GM04503 (cell line): ENCODE measurements around the gene ERBB2.
A peak's percentile ranks its signal among the peaks of the same experiment; 100 is the strongest.
"Not testable (repeated sequence)": the region's sequence is repeated elsewhere in the genome, so short reads cannot be mapped to it uniquely, and the experiment has no call there.

Source experiments
- DNase-seq: peaks from one replicate; pipeline ENCODE4 v3.0.0-alpha.2; 2012; ENCODE audit warnings: low read depth

ERBB2 gene

DNA sequence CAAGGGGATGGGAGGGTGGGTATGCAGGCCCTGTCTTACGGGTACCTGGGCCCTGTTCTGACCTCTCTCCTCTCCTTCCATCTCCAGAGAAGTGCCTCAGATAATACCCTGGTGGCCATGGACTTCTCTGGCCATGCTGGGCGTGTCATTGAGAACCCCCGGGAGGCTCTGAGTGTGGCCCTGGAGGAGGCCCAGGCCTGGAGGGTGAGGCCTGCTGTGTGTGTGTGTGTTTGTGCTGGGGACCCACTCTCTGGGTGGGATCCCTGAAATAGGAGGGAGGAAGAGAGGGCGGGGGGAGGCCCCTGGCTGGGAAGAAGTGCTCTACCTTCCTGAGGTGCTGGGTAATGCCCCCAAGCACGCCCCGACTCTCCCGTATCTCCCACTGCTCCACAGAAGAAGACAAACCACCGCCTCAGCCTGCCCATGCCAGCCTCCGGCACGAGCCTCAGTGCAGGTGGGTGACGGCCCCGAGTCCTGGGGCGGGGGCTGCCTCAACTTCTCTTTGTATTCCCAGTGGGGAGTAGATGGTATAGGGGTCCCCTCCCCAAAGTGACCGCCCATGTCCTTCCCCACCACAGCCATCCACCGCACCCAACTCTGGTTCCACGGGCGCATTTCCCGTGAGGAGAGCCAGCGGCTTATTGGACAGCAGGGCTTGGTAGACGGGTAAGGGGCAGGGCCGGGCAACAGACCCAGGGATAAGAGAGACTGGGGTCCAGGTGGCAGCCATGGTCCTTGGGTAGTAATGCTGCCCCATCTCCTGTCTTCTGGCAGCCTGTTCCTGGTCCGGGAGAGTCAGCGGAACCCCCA lies 45.7 kb downstream of the ERBB2 start:
- no peak for DNase-seq

DNA sequence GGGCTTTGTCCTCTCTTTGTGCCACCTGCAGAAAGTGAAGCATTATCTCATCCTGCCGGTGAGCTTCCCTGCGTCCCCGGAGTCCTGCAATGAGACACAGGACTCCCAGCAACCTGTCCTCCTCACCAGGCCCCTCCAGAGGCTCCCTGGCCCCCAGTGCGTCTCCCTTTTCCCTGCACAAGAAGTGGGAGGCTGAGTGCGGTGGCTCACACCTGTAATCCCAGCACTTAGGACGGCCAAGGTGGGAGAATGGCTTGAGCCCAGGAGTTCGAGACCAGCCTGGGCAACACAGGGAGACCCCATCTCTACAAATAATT lies 46.2 kb downstream of the ERBB2 start:
- DNase-seq, result no peak

DNA sequence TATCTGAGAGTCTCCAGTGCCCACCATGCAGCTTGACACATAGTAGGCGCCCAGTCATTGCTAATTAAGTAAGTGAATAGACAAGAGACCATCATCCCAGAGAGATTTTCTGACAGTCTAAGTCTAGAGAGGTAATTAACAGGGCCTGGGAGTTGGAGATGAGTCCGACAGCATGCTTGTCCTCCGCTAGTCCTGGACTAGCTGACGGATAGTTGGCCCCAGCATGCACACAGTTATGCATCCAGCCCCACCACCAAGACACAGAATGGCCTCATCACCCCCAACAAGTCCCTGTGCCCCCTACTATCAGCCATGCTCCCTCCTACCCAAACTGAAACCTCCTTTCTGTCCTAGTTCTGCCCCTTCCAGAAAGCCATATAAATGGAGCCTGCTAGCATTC lies 47.9 kb downstream of the ERBB2 start:
- no peak for DNase-seq

DNA sequence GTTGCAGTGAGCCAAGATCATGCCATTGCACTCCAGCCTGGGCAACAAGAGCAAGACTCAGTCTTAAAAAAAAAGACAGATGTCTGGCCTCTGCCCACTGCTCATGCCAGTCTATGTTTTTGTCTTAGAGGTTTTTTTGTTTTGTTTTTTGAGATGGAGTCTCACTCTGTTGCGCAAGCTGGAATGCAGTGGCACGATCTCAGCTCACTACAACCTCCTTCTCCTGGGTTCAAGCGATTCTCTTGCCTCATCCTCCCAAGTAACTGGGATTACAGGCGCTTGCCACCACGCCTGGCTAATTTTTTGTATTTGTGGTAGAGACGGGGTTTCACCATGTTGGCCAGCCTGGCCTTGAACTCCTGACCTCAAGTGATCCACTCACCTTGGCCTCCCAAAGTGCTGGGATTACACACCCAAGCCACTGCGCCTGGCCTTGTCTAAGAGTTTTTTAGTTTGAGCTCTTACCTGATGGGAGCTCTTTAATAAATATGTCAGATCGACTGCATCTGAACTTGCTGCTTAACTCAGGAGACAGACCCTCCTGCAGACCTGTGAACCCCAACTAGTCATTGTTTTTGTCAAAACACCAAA lies 48.7 kb downstream of the ERBB2 start:
- DNase-seq, result not testable (repeated sequence)

DNA sequence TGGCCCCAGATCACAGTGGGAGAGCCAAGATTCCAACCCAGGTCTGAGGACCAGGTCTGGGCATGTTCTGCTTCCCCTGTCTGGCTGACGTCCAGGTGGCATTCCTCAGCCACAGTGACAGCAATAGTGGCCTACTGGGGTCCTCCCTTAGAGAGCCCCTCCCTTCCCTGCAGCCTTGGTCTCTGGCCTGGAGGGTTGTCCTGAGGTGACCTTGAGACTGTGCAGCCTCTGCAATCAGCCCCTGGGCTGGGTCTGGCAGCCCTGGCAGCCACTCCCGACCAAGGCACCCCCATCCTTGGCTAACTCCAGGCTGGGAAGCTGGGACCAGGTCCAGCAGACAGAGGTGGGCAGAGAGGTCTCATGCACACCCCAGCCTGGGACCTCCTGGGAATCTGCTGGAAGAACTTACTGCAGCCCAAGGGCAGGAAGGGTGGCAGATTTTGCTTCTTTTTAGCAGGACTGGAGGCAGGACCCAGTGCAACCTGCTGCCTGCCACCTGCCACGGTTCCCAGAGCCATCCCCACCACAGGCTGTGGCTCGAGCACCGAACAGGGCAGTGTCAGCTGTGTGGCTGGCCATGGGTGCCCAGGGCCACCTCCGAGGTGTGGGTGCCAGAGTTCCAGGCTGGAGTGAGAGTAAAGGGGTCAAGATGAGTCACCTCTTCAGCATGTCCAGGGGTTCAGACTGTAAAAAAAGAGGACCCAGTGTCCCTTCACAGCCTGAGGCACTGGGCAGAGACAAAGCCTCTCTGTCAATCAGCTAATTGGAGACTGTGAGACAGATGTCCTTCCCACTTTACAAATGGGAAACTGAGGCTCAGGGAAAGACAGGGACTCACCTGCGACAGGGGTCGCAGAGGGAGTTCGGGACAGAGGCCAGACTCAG lies 50.5 kb downstream of the ERBB2 start:
- DNase-seq, result no peak

DNA sequence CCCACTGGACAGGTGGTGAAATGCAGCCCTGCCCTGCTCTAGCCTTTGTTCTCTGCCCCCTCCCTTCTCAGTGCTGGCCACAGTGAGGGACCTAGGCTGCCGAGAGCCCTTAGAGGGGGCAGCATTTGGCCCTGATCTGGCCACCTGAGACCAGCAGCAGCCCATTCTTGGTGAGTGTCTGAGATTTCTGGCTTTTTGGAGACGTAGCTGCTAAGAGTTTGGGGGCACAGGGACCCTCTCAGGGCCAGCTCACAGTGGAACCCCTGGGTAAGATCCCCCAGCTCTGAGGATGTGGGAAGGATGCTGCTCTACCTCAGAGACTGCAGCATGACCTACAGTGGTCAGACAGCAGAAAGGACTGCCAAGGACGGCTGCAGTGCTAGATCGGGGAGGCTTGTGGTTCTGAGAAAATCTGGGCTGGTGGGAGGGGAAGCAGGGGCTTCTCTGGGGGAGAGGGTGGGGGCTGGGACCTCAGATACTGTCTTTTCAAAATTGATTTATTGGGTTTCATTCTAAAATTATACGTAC lies 51.2 kb downstream of the ERBB2 start:
- no peak for DNase-seq

DNA sequence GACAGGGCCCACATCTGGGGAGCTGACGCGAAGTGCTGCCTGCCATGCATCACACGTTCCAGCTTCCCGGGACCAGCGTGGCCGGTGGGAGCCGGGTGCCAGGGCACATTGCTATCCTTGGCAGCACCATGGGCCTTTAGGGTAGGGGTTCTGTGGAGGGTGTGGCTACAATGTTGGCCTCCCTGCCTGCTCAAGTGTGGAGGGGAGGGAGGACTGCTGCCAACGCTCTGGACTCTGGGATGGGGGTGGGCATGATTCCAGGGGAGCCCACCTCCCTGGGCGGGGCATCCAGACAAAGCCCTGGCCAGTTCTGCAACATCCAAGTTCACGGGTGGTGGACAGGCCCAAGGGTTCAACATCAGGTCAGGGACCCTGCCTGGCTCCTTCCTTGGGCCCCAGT lies 51.8 kb downstream of the ERBB2 start:
- no peak for DNase-seq

DNA sequence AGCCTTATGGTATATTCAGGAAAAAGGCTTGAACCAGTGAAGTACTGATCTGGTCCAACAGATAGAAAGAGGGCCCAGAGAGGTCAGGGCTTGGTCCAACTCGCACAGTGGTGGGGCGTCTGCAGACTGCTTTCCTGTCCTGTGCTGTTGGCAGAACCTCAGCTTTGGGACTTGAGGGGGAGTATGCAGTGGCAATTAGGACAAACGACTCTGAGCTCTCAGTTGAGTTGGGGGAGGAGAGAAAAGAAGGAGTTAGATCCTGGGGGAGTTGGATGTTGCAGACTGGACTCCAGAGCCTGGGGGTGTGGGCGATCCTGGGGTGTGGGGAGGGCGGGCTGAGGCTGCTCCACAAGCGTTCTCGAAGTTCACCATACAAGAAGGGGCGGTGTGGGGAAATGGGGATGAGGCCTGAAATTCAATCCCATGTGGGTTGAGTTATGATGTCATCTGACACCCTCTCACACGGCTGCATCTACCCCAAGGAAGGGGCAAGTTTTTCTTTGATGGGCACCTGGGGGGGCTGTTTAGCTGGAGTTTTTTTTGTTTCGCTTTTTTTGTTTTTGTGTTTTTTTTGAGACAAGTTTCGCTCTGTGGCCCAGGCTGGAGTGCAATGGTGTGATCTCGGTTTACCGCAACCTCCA lies 52.5 kb downstream of the ERBB2 start:
- DNase-seq, result no peak

DNA sequence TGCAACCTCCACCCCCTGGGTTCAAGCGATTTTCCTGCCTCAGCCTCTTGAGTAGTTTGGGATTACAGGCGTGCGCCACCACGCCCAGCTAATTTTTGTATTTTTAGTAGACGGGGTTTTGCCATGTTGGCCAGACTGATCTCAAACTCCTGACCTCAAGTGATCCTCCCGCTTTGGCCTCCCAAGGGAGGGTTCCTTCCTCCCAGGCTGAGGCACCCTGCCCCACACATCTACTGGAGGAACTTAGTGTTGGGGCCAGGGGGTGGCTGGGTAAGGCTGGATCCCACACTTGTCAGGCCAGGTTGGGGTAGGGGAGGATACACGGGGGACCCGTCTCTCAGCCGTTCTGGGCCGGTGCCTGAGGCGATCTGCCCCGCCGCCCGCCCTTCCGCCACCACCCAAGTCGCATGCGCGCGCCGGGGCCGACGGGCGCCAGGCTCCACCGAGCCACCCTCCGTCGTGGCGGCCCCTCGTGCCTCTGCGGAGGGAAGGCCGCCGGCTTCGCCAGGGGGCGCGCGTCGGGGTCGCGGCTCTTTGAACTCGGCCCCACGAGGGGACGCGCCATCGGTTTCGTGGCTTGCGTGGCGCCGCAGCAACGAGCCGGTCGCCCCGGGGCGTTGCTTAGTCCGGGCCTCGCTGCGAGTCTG lies 53.8 kb downstream of the ERBB2 start:
- no peak for DNase-seq

DNA sequence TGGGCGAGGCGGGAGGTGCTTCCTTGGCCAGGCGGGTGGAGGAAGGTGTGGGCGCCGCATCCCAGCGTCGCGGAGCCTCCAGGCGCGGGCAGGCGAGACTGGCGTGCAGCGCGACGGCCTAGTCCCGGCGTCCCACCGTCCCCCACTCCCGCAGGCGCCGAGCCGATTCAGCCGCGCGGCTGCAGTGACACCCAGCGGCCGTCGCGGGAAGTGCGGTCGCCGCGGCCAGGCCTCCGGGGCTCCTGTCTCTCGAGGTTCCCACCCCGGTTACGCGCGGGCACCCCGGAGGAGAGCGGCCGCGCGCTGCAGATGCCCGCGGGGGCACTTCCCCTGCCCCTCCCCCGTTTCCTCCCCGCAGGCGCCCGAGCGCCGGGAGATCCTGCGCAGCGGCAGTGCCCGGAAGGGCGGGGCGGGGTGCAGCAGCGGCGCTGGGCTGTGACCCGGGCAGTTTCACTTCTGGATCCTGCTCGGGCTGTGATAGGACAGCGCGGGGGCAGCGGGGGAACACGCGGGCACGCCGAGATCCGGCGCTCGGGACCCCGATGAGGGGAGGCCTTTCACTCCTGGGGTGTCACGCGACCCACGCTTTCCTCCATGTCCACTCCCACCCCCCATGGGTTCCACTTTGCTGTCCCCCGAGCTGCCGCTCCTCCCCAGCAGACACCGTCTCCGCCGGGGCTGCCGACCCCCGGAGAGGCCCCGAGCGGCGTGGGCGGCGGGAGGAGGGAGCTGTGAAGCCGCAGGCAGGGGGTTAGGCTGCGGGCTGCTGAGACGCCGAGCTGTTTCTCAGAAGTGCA lies 54.5 kb downstream of the ERBB2 start:
- DNase-seq, result peak; percentile 57

DNA sequence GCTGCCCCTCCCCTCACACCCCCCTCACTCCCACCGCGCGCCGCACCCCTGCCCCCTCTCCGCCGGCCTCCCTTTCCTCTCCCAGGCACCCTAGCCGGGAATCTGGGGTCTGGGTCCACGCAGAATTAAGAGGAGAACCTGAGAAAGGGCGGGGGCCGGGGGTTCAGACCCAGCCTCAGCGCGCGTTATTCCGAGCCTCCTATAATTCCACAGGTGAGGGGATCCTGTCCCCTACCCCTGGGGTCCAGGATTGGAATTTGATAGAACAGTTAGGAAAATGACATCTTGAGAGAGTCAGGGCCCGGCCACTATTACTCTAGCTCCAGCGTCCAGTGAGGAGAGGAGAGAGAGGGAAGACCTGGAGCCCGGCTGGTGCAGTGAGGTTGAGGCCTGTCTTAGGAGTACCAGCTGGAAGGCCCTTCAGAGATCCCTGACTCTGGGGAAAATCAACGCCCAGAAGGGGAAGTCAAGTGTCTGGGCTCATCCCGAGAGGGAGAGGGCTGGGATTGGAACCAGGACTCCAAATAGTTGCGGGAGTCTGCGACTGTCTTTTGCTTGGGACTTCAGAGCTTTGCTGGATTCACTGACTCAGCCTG lies 55.2 kb downstream of the ERBB2 start:
- DNase-seq, result no peak

DNA sequence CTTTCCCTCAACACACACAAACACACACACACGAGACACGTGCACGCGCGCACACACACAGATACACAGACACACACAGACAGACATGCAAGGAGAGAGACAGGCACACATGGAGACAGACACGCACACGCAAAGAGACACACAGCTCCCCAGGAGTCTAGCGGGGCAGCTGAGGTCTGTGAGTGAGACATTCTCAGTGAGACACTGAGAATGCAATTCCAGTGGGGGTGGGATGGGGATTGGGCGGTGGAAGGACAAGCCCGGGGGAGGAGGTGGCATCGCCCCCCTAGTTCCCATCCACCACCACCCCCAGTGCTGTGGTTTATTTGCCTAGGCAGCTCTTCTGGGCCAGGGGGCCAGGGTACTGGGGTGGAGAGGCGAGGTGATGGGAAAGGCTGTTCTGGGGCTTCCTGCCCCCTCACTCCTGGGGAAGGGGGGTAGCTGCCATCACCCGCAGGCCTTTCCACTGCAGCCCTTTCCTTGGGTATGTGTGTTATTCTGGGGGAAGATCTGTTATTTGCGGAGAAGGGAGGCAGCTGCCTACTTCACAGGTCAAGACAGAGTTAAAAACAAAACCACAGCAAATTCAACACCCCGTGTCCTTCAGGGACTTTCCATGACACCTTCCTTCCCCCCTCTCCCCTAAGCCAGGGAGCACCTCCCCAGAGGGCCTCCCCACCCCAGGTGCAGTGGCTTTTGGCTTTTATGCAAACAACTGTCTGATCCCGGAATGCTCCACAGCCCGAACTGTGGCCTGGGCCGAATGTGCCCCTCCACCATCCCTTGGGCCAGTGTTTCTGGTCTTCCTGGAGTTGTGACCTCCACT lies 55.9 kb downstream of the ERBB2 start:
- DNase-seq, result no peak

DNA sequence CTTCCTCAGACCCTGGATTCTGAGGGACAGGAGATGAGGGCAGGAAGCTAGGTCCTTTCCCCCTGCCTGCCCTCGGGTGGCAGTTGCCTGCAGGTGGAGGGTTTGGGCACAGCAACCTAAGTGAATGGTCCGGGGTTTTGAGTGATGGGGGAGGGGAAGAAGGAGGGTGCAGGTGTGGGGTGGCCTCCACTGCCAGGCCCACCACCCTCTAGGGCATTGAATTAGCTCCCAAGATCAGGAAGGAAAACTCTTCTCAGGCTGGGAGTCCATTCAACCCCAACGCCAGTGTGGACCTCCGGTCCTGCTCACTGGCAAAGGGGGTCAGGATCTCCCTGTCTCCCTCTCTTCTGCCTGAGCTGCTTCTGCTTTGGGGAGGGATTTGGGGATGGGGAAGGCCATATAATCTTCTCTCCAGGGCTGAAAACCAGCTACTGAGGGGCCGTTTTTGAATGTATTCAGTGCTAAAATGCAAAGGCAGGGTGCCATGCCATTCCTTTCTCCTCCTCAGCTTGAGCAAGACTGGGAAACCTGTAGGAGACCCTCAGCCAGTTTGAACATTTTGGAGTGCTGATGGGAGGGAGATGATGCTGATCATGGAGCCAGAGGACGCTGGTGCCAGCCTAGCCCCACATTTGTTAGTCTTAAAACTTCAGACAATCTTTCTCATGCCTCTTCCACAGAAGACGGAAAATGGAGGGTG lies 56.7 kb downstream of the ERBB2 start:
- no peak for DNase-seq

DNA sequence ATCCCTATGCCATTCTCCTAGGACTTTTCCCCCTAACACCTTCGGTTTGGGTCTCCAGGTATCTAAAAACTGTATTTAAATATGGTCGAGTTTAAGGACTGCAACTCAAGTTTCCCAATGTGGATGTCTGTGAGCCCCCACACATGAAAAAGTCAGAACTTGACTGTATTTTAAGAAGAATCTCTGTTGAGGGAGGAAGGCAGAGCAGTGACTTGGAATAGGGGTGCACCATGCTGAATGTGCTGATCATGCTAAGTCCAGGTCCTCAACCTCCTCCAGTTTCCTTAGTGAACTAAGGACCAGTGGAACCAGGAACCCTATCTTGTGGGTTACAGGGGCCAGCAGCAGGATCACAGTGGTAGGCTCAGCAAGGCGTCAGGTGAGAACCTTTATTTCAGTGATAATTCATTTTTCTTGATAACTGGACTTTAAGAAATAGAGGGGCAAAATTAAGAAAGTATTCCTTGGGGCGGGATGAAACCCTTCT lies 57.4 kb downstream of the ERBB2 start:
- DNase-seq, result no peak

DNA sequence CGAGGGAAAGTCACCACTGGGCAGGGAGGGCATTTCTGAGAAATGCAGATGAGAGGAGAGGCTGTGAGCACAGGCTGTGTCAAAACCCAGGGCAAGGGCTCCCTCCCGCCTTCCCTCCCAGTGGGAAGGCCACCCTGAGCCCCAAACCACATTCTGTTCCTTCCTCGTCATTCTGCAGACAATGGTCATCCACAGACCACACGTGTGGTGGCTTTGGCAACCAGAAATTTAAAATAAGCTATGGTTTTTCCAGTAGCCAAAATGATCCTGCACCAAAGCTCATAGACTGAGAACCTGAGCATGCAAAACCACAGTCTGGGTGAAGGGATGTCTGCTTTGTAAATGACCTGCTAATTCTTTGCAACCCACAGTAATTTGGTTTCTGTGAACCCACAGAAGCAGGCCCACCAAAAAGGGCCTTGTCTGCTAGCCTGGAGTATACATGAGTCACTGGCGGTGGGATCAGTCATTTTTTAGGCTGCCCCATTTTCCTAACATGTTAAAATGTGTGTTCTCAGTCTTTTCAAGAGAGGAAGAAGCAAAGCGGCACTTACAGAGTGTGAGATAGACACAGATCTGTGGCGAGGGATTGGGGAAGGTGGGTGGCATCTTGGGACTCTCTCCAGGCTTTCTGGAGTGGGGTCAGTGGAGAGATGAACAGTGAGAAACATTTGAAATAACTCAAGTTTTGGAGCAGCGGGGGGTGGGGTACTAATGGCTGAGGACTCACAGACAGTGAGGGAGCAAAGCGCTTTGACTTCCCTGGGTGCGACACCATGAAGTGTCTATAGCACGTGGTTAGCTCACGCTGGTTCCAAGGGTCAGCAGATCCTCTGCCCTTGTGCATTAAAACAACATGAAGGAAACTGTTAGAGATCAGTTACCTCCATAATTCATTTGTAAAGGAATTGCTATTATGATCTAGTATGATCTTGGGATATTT lies 58.3 kb downstream of the ERBB2 start:
- no peak for DNase-seq

DNA sequence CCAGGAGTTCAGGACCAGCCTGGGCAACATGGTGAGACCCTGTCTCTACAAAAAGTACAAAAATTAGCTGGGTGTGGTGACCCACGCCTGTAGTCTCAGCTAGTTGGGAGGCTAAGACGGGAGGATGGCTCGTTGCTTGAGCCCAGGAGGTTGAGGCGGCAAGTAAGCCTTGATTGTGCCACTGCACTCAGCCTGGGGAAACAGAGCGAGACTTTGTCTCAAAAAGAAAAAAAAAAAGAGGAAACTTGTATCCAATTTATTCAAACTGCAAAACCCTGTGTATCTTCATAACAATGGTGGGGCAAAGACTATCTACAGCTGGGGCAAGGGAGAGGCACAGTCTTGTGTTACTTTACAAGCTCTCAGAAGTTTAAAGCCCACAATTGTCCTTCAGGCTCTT lies 59.3 kb downstream of the ERBB2 start:
- no peak for DNase-seq

DNA sequence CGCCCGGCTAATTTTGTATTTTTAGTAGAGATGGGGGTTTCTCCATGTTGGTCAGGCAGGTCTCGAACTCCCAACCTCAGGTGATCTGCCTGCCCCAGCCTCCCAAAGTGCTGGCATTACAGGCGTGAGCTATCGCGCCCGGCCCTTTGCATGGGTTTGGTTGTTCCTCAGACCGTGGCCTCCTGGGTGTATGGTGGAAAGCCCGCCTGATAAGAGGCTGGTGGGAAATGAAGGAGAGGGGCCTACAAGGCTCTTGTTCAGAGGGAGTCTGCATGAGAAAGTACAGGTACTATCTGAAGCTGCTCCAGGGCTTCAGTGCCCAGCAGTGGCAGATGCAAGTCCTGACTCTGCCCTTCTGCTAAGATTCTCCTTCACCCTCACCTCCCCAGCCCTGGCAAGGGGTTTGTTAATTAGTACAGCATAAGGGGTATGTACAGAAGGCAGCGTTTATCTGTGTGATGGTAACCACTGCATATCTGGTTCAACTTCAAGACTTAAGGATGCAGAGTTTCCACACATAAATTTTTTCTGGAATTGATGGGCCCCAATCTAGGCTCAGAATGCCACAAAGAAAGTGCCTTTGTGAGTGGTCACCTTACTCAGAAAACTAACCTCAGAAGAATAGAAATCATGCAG lies 62.1 kb downstream of the ERBB2 start:
- no peak for DNase-seq
